Hematopoietic multipotent progenitor cell treated with erythropoietin and hydrocortisone succinate and interleukin-3 and kit ligand, for 17 days (in vitro differentiated cells): ENCODE data around the gene MAST2.
"Not testable (repeated sequence)": the region's sequence is repeated elsewhere in the genome, so short reads cannot be mapped to it uniquely, and the experiment has no call there.

Experiments
- DNase-seq: peaks from one replicate; pipeline ENCODE4 v3.0.0-alpha.2; 2015; ENCODE audit warnings: low spot score

Gene MAST2

GRCh38 chr1:45814776-45815175 is 11.4 kb downstream of the MAST2 start:
- no peak for DNase-seq

GRCh38 chr1:45815667-45816458 is 12.5 kb downstream of the MAST2 start:
- no peak for DNase-seq

DNA sequence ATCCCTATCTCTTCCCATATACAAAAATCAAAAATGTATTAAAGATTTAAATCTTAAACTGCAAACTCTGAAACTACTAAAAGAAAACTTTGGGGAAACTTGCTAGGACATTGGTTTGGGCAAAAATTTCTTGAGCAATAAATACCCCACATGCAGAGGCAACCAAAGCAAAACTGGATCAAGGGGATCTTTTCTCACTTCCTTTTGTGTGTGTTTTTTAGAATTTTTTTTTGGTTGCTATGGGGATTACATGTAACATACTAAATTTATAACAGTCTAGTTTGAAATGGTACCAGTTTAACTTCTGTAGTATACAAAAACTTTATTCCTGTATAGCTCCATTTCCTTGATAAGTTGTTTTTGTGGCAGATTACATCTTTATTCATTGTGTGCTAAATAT is 16.8 kb downstream of the MAST2 start:
- DNase-seq, result no peak

DNA sequence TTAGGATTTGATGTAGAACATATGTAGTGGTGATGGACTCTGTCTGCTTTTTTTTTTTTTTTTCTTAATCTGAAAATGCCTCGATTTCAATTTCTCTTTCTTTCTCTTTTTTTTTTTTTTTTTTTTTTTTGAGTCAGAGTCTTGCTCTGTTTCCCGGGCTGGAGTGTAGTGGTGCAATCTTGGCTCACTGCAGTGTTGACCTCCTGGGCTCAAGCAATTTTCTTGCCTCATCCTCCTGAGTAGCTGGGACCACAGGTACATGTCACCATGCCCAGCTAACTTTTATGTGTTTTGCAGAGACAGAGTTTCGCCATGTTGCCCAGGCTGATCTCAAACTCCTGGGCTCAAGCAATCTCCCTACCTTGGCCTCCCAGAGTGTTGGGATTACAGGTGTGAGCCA is 17.4 kb downstream of the MAST2 start:
- no peak for DNase-seq

- no peak for DNase-seq
Observed at GRCh38 chr1:45822644-45823043, 19.2 kb downstream of the MAST2 start.

DNA sequence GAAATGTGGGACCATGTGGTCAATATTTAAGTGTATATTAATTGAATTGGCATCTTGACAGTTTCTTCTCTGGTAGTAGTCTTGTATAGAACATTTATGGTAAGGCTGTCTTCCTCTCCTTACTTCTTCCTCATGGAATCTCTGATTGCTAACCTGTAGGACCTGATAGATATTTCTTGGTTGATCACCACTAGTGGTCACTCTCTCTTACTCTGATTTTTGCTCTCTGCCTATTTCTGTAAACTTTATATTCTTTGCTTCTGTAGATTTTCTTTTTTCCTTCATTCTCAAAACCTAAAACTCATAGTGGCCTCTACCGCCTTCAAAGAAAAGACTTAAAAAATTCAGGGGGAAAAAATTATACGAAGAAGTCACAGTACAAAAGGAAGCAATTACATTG is 21.2 kb downstream of the MAST2 start:
- DNase-seq, result no peak

DNA sequence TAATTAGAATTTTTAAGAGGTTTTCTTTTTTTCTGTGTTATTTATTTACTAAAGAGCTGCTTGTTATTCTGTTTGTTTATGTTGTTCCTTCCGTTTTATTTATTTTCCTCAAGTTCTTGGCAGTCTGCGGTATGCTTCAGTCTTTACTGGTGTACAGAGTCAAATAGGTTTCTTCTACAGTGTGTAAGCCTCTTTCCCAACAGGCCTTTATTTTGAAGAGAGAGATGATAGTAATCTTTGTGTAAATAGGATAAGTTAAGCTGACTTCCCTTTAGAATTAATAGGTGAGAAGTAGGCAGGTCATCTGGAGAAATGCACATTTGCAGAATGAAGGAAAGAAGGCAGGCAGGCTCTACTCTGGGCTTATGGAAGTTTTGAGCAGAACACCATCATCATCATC is 23.8 kb downstream of the MAST2 start:
- no peak for DNase-seq

- no peak for DNase-seq
Observed at GRCh38 chr1:45828841-45829240, 25.4 kb downstream of the MAST2 start.

GRCh38 chr1:45833361-45833760 is 29.9 kb downstream of the MAST2 start:
- DNase-seq, result no peak

DNA sequence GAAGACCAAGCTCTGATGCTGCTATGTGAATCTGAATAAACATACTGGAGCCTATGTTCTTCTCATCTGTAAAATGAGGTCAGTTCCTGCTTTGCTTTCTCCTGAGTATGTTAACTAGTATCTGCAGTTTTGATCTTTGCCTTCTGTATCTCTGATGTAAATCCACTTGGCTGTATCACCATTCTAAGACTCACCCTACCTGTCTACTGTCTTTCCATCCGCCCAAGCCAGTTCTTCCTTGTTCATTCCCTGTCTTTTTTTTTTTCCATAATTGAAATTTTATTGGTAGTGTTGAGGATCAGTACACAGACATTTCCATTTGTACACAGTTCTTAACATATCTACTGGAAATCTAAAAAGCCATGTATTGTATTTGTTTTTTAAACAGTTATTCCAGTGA is 31.3 kb downstream of the MAST2 start:
- DNase-seq, result no peak

- no peak for DNase-seq
Observed at GRCh38 chr1:45836451-45836850, 33.0 kb downstream of the MAST2 start.

DNA sequence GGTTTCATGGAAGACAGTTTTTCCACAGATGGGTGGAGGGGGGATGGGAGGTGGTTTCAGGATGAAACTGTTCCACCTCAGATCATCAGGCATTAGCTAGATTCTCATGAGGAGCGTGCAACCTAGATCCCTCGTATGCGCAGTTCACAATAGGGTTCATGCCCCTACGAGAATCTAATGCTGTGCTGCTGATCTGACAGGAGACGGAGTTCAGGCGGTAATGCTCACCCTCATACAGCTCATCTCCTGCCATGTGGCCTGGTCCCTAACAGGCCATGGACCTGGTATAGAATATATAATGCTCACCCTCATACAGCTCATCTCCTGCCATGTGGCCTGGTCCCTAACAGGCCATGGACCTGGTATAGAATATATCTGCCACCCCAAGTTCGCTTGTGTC is 33.4 kb downstream of the MAST2 start:
- DNase-seq, result not testable (repeated sequence)

DNA sequence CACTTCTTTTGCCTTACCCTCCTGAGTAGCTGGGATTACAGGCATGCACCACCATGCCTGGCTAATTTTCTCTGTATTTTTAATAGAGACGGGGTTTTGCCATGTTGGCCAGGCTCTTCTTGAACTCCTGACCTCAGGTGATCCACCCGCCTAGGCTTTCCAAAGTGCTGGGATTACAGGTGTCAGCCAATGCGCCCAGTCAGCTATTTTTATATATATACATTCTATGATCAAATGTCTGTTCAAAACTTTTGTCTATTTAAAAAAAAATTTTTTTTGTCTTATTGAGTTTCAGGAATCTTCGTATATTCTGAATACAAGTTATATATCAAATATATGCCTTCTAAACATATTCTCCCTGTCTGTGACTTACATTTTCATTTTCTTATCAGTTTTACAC is 34.9 kb downstream of the MAST2 start:
- DNase-seq, result not testable (repeated sequence)

GRCh38 chr1:45840704-45841103 is 37.3 kb downstream of the MAST2 start:
- DNase-seq, result peak; percentile 35

DNA sequence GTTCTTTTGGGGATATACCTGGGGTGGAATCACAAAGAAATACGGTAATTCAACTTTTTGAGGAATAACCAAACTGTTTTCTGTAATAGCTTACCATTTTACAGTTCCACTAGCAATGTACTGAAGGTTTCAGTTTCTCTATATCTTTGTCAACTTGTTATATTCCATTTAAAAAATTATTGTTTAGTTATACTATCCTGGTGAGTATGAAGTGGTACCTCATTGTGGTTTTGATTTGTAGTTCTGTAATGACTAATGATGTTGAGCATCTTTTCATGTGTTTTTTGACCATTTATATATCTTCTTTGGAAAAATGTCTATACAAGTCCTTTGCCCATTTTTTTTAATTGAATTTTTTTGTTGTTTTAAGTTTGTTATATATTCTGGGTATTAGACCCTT is 39.4 kb downstream of the MAST2 start:
- no peak for DNase-seq

GRCh38 chr1:45843474-45843905 is 40.1 kb downstream of the MAST2 start:
- peak; percentile 17 for DNase-seq

DNA sequence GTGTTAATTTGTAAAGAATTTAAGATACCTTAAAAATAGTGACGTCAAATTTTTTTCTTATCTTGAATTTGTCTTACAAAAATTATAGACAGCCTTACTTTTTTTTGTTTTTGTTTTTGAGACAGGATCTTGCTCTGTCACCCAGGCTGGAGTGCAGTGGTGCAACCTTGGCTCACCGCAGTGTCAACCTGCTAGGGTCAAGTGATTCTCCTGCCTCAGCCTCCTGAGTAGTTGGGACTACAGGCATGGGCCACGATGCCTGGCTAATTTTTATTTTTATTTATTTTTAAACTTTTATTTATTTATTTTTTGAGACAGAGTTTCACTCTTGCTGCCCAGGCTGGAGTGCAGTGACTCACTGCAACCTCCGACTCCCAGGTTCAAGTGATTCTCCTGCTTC is 40.6 kb downstream of the MAST2 start:
- not testable (repeated sequence) for DNase-seq

DNA sequence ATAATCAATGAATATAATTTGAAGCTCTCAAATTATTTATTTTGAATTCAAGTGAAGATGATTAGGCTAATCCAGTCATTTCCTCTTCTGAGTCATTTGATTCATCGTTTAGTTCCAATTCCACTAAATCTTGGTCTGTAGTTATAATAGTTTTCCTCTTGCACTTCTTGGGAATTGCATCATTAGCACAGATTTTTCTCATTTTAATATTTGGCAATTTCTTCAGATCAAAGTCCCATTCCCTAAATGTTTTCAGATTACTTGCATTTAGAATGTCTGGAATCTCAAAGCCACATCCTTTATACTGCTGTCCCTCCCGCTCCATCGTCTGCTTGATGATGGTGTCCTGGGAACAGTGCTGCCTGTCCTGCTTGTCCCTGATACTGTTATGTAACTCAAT is 43.5 kb downstream of the MAST2 start:
- DNase-seq, result no peak

GRCh38 chr1:45848097-45848496 is 44.7 kb downstream of the MAST2 start:
- DNase-seq, result no peak

- DNase-seq, result no peak
Observed at GRCh38 chr1:45848714-45849113, 45.3 kb downstream of the MAST2 start.

GRCh38 chr1:45850017-45850416 is 46.6 kb downstream of the MAST2 start:
- DNase-seq, result no peak

GRCh38 chr1:45854724-45855123 is 51.3 kb downstream of the MAST2 start:
- no peak for DNase-seq

DNA sequence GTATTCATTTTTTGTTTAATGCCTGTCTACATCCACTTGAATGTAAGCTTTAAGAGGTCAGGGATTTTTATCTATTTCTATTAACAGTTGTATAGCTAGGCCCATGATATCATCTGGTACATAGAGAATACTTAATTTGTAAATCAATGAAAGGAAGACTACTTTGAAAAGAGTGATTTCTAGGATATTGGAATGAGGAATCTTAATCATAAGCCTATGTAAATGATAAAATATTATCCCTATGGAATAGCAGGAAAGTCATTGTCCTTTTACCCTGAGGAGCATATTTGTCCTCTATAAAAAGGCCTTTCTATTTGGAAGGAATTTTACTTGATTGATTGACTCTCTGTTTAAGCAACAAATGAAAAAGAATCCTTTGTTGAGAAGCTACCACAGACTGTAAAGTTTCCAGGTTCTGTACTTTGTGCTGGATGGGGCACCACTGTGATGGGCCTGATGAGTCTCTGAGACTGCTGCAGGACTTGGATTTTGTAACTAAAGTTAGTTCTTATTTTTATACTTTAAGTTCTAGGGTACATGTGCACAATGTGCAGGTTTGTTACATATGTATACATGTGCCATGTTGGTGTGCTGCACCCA is 53.8 kb downstream of the MAST2 start:
- no peak for DNase-seq
